ENCODE results near the gene LPIN3.

LPIN3 gene

DNA sequence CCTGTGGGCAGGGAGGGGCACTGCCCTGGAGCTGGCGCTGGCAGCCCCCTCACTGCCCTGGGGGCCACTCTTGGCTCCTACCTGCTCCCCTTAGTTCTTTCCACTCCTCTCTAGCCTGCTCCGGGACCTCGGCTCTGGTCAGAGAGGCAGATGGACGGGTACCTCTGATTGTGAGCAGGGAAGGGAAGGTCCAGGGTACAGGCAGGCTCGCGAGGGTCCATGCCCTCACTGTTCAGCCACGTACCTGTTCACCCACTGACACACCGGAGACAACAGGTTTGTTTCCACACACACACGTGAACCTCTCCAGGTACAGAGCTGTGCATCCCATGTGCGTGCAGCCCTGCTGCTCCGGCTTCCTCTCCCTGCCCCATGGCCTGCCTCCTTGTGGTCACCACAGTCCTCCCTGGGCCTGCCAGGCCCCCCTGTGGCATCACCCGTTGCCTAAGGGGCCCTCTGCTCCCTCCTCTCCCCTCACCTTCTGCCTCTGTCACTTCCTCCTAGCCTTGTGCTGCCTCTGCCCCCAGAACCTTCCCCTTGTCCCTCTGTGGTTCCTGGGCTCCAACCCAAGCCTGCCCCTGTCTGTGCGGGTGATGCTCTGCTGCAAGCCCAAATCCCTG is 23.7 kb downstream of the LPIN3 start:
- H3K79me2 ChIP-seq (ENCODE audit: low read length): no peaks in the 10 kb centered on the region
- no peaks in the 10 kb centered on the region for H3K9me3 ChIP-seq (ENCODE audit: insufficient read depth, low read length)
- no peak for TF ChIP-seq EZH2phosphoT487 (IDR thresholded peaks at IDR 0.05; ENCODE audit: low read depth)
- TF ChIP-seq, protein P1, sequence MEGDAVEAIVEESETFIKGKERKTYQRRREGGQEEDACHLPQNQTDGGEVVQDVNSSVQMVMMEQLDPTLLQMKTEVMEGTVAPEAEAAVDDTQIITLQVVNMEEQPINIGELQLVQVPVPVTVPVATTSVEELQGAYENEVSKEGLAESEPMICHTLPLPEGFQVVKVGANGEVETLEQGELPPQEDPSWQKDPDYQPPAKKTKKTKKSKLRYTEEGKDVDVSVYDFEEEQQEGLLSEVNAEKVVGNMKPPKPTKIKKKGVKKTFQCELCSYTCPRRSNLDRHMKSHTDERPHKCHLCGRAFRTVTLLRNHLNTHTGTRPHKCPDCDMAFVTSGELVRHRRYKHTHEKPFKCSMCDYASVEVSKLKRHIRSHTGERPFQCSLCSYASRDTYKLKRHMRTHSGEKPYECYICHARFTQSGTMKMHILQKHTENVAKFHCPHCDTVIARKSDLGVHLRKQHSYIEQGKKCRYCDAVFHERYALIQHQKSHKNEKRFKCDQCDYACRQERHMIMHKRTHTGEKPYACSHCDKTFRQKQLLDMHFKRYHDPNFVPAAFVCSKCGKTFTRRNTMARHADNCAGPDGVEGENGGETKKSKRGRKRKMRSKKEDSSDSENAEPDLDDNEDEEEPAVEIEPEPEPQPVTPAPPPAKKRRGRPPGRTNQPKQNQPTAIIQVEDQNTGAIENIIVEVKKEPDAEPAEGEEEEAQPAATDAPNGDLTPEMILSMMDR (IDR thresholded peaks at IDR 0.05; ENCODE audit: low read depth, low read length): no peak
- no peaks in the 10 kb centered on the region for H3K36me3 ChIP-seq (replicated peaks; ENCODE audit: low read depth, low read length)
- H3K9ac ChIP-seq (ENCODE audit: low read length): no peak overlapping the region
- H4K20me1 ChIP-seq (ENCODE audit: insufficient read depth, low read length): no peaks in the 10 kb centered on the region
- no peaks in the 10 kb centered on the region for H3K27me3 ChIP-seq (ENCODE audit: low read depth, low read length)
- H3K4me2 ChIP-seq (ENCODE audit: low read length): no peak overlapping the region
- no peak overlapping the region for H3K4me3 ChIP-seq (ENCODE audit: low read length)
- H2AFZ ChIP-seq (ENCODE audit: low read depth, low read length): no peak overlapping the region
- H3K4me1 ChIP-seq (ENCODE audit: low read length): peaks cover 4% of the 10 kb centered on the region
- H3K27ac ChIP-seq (ENCODE audit: low read length): no peak overlapping the region

DNA sequence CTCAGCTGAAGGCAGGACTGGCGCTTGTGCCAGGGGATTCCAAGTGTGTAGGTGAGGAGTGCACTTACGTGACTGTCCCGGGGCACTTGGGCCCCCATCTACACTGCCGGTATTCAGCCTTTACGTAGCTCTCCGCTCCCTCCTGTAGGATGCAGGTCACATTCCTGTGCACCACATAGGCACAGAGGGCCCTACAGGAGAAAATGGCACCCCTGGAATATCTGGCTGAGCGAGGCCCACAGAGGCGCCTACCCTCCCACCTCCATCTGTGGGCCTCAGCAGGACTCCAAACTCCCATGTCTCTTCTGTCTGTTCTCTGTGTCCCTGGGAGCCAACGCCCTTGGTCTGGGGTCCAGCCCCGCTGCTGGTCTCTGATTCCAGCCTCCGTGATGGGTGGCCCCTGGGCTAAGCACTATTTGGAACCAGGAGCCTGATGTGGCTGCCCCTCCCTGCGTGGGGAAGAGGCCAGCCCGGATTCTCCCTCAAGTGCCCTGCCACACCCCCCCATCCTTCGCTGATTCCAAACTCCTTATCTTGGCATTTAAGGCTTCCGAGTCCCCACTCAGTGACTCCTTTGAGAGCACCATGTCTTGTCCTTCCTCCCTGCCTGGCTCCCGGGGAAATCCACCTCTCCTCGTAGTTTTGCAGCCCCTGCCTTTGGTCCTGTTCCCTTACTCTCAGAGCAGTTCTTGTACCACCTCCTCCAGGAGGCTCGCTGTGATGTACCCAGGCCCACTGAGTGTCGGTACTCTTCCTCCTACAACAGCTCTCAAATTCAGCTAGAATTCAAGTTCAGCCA is 24.5 kb downstream of the LPIN3 start:
- Histone ChIP-seq H3K79me2 (ENCODE audit: low read length) (no peaks in the 10 kb centered on the region), H4K20me1 (ENCODE audit: insufficient read depth, low read length) (no peaks in the 10 kb centered on the region), H3K9ac (ENCODE audit: low read length) (no peak overlapping the region), H3K27ac (ENCODE audit: low read length) (no peak overlapping the region), H3K4me3 (ENCODE audit: low read length) (no peak overlapping the region), H2AFZ (ENCODE audit: low read depth, low read length) (no peak overlapping the region), H3K4me1 (ENCODE audit: low read length) (peaks cover 12% of the 10 kb centered on the region), H3K4me2 (ENCODE audit: low read length) (no peak overlapping the region), H3K27me3 (ENCODE audit: low read depth, low read length) (no peaks in the 10 kb centered on the region), H3K9me3 (ENCODE audit: insufficient read depth, low read length) (no peaks in the 10 kb centered on the region), H3K36me3 (replicated peaks; ENCODE audit: low read depth, low read length) (no peaks in the 10 kb centered on the region)
- no peak for TF ChIP-seq EZH2phosphoT487 (IDR thresholded peaks at IDR 0.05; ENCODE audit: low read depth)
- TF ChIP-seq, protein P1 (IDR thresholded peaks at IDR 0.05; ENCODE audit: low read depth, low read length): no peak

DNA sequence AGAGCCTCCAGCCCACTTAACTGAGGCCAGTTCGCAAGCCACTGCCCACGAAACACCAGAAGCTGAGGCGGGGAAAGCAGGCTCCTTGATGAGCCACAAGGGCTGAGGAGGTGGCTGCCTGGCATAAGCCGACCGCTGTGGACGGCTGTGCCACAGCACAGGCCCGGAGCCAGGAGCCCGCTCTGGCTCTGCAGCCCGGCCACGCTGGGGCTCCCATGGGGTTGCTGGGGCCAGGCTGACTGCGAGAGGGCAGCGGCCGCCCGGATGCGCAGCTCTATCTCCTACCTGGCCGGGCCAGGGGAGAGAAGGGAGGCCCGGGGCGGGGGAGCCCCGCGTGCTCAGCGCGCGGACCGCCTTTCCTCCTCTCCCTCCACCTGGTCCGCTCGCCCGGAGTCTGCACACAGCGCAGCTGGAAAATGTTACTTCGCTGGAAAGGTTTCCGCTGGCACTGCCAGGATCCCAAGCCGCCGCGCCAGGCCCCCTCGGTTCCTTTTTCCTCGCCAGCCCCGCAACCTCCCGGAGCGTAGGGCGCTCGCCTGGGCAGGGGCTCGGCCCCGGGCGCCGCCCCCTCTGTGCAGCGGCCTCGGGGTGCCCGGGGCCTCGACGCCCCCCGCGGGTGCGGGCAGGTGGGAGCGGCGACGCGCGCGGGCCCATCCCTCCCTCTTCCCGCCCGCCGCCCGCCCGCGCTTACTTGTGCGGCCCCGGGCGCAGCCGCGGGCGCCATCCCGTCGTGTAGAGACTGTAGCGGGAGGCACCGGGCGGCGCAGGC is 25.3 kb downstream of the LPIN3 start:
- Histone ChIP-seq H3K9ac (ENCODE audit: low read length) (no peak overlapping the region), H3K27ac (ENCODE audit: low read length) (no peak overlapping the region), H3K4me1 (ENCODE audit: low read length) (peaks cover 15% of the 10 kb centered on the region), H3K36me3 (replicated peaks; ENCODE audit: low read depth, low read length) (no peaks in the 10 kb centered on the region), H3K27me3 (ENCODE audit: low read depth, low read length) (no peaks in the 10 kb centered on the region), H3K4me2 (ENCODE audit: low read length) (no peak overlapping the region), H3K4me3 (ENCODE audit: low read length) (no peak overlapping the region), H3K9me3 (ENCODE audit: insufficient read depth, low read length) (no peaks in the 10 kb centered on the region), H2AFZ (ENCODE audit: low read depth, low read length) (no peak overlapping the region), H3K79me2 (ENCODE audit: low read length) (no peaks in the 10 kb centered on the region), H4K20me1 (ENCODE audit: insufficient read depth, low read length) (no peaks in the 10 kb centered on the region)
- TF ChIP-seq, protein P1 (IDR thresholded peaks at IDR 0.05; ENCODE audit: low read depth, low read length): no peak
- no peak for TF ChIP-seq EZH2phosphoT487 (IDR thresholded peaks at IDR 0.05; ENCODE audit: low read depth)
